KG1 (cell line): ENCODE results near the gene AMH.

Source experiments
- DNase-seq: peaks from one replicate; lab custom pipeline; 2025; lab: John Stamatoyannopoulos, UW

The AMH gene

DNA sequence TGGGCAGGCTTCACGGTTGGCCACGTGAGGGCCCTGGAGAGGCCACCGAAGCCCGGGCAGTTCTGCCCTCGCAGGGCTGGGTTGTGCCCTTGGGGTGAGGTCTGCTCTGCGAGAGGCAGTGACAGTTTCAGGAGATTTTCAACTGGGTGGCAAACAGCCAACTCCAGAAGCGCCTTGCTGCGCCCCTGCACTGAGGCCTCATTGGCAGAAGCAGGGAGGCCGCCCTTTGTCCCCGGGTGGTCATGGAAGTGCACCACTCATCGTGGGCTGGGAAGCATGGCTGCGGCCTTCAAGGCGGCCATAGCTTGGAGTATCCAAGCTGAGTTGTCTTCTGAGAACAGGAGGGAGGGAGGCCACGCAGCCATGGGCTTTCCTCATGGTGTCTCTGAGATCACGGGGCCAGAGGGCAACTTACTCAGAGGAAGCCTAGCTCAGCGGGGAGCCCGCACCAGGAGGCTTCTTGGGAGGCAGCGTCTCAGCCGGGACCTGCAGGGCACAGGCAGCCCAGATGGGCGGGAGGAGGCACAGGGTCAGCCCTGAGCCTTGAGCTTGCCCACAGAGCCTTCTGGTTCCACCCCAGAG is 27.8 kb upstream of the AMH start:
- no peak for DNase-seq

DNA sequence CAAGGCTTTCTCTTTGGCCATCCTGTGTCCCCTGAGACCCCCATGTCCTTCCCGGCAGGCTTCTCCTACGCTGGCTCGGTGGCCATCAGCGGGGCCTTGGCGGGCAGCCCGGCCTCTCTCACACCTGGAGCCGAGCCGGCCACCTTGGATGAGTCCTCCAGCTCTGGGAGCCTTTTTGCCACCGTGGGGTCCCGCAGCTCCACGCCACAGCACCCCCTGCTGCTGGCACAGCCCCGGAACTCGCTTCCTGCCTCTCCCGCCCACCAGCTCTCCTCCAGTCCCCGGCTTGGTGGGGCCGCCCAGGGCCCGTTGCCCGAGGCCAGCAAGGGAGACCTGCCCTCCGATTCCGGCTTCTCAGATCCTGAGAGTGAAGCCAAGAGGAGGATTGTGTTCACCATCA is 27.2 kb upstream of the AMH start:
- no peak for DNase-seq

DNA sequence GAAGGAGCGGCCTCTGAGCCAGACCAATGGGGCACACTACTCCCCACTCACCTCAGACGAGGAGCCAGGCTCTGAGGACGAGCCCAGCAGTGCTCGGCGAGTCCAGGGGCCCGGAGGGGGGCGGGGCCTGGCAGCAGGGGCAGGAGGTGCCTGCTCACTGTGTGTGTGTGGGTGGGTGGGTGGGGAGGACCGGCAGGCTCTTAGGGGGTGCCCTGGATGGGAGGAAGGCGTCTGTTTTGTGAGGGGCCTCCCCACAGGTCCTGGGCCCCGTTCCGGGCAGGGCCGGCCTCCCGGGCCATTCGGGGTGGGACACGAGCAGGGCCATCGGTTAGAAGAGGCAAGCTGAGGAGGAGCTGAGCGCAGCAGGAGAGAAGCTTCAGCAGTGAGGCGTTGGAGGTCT is 25.7 kb upstream of the AMH start:
- no peak for DNase-seq

DNA sequence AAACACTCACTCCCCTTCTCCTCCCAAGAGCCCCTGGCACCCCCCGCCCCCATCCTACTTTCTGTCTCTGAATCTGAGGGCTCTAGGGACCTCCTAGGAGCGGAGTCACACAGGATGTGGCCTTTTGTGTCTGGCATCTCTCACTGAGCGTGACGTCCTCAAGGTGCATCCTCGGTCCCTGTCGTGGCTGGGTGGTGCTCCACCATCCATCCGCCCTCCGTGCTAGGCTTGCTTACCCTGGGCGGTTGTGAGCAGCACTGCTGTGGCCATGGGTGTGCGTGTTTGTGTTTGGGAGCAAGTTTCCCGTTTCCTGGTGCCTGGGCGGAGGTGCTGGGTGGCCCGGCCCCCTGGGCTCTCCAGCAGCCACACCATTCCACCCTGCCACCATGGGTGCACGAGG is 25.2 kb upstream of the AMH start:
- no peak for DNase-seq

DNA sequence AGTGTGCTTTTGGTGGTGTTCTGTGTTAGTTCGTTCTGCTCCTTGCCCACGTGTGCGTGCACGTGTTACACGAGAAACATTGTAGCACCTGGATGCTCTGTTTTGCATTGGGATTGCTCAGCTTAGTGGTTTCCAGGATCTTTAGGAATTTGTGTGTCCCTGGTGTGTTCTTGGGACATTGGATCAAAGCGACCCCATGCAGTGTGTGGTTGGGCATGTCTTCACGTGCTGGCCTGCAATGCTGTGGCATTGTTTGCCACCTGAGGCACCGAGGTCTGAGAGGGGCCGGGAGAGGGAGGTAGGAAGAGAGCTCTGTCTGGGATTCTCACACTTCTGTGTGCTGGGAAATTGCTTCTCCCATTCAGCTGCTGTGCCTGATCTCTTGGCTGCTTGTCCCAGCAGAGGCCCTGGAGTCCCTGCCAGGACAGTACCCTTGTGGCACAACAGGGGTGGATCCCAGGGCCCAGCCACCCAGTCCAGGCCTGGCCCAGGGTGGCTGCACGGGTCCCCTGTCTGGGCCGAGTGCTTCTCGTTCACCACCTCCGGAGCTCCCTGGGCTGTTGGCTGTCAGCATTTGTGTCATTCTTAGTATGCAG is 24.3 kb upstream of the AMH start:
- DNase-seq: no peak

DNA sequence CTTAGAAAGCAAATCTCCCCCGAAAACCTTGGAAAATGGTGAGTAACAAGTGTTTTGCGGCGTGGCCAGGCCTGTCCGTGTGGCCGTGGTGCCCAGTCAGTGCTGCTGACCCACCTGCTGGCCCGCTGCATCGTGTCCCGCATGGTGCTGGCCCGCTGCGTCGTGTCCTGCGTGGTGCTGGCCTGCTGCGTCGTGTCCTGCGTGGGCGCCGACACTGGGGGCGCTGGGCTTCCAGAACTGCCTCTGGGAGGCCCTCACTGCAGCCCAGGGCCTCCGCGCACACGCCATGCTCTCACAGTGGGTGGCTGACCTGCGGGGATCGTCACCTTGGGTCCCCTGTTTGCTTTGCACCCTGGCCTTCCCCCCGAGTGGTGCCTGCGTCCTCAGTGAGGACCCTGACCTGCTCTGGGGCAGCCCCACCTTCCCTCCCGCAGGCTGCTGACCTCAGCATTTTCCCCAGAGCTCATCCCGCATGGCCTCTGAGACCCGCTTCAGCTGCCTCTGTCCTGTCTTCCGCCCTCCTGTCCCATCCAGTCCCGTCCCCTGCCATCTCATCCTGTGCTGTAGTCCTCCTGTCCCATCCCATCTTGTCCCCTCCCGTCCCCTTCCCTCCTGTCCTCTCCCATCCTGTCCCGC is 23.6 kb upstream of the AMH start:
- no peak for DNase-seq

DNA sequence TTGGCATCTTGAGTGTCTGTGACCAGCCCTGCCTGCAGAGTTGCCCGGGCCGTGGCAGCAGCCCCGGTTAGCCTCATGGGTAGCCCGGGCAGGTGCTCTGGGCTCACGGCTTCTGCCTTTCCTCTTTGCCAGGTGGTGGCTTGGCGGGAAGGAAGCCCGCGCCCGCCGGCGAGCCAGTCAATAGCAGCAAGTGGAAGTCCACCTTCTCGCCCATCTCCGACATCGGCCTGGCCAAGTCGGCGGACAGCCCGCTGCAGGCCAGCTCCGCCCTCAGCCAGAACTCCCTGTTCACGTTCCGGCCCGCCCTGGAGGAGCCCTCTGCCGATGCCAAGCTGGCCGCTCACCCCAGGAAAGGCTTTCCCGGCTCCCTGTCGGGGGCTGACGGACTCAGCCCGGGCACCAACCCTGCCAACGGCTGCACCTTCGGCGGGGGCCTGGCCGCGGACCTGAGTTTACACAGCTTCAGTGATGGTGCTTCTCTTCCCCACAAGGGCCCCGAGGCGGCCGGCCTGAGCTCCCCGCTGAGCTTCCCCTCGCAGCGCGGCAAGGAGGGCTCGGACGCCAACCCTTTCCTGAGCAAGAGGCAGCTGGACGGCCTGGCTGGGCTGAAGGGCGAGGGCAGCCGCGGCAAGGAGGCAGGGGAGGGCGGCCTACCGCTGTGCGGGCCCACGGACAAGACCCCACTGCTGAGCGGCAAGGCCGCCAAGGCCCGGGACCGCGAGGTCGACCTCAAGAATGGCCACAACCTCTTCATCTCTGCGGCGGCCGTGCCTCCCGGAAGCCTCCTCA is 22.9 kb upstream of the AMH start:
- DNase-seq: no peak

DNA sequence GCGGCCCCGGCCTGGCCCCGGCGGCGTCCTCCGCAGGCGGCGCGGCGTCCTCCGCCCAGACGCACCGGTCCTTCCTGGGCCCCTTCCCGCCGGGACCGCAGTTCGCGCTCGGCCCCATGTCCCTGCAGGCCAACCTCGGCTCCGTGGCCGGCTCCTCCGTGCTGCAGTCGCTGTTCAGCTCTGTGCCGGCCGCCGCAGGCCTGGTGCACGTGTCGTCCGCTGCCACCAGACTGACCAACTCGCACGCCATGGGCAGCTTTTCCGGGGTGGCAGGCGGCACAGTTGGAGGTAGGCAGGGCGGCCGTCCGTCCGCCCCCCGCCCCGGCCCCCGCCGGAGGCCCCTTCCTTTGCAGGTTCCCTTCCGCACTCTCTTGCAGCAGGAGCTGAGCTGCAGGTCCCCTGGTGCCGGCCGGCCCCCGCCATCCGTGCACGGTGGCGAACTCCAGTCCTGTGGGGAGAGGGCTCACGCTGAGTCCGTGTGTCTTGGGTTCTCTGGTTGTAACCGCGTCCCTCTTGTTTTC is 22.2 kb upstream of the AMH start:
- no peak for DNase-seq

DNA sequence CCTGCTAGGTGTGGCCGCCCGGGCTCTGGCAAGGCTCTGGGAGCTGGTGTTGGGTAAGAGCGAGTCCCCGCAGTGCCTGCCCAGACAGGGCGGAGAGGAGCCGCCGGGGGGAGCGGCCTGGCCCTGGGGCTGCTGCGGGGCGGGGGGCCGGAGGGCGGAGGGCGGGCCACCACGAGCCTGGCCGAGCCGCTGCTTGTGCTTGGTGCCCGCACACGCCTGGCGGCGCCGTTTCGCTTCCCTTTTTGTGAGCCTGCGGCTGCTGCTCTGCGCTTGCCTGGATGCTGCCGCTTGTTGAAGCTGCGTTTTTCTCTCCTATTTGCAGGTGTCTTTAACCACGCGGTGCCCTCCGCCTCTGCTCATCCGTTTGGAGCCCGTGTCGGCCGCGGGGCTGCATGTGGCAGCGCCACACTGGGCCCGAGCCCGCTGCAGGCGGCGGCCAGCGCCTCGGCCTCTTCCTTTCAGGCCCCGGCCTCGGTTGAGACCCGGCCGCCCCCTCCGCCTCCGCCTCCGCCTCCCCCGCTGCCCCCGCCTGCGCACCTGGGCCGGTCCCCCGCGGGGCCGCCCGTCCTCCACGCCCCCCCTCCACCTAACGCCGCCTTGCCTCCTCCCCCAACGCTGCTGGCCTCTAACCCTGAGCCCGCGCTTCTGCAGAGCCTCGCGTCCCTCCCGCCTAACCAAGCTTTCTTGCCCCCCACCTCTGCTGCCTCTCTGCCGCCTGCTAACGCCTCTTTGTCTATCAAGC is 21.5 kb upstream of the AMH start:
- DNase-seq: no peak

DNA sequence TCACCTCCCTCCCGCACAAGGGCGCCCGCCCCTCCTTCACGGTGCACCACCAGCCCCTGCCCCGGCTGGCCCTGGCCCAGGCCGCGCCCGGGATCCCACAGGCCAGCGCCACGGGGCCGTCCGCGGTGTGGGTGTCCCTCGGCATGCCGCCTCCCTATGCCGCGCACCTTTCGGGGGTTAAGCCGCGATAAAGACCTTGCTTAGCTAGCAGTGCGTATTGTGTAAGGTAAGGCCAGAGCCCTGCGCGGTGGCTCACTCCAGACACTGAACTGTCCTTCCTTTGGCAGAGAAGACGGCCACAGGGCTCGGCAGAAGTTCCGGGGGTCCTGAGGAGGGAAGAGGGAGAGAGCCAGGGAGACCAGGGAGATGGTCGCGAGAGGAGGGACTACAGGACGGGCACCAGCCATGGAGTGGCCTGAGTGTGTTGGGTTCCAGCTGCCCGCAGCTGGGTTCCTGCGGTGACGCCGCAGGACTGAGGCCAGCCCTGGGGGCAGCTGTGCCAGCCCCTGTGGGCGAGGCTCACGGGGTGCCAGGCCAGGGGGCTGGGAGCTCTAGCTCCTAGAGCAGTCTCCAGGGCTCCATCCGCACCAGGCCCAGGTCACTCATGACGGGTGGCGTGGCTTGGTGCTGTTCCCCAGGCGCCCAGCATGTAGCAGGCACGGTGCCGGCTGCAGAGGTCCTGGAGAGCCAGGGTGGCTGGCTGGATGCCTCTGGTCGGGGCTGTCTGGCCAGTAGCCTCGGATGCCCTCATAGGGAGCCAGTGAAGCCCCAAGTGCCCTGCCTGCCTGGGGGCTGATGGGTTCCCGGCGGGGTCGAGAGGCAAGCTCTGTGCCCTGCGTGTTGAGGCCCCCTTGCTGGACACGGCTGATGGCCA is 20.7 kb upstream of the AMH start:
- no peak for DNase-seq

DNA sequence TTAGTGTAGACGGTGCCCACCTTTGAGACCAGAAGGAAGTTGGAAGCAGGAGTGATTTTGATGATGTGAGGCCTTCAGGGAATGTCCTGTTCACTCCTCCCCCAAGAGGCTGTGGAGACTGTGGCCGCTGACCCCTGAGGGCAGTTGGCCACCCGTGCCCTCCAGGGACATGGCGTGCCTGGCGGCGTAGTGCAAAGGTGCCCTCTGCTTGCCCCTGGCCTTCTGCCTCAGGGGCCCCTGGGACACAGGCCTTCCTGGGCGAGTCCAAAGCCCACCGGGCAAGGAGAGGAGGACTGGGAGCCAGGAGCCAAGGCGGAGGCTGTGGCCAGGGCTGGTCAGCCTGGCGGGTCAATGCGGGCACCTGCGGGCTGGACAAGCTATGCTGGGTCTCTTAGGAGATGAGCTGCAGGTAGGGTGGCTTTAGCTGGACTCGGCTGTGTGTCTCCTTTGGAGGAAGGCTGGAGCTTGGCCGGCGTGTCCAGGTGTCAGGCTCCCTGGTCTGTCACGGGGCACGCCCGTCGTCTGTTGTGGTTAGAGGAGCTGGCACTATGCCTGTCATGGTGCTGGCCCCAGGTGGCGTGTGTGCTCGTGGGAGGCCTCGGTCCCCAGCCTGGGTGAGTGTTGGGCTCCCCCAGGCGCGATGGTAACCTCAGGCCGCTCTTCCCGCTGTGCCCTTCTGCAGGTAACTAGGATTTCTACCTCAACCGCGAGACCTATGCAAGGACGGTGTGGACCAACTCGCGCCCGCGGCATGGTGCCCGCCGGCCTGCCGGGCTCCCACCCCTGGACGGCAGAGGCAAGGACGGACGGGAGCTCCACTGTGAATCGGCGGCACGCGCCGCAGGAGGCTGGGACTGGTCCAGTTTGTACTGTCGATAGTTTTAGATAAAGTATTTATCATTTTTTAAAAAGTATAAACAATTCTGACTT is 19.8 kb upstream of the AMH start:
- no peak for DNase-seq

DNA sequence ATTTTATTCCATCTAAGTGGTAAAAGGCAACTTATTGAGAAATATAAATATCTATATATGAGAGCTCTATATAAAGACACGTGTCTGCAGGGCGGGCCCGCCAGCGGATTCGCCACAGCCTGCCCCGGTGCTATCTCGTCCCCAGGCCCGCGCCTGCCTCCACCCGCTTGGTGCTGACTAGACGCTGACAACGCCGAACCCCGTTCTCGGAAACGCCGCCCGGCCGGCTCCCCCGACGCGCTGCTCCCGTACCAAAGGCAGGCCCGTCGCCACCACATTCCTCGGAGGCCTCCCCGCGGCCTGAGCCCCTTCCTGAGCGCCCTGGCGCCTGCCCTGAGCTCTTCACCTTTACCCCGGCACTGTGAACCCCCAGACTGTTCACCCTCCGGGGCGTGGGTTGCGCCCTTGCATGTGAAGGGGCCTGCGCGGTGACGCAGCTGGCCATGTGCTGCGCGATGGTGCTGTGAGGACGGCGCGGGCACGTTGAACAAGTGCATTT is 19.0 kb upstream of the AMH start:
- no peak for DNase-seq

DNA sequence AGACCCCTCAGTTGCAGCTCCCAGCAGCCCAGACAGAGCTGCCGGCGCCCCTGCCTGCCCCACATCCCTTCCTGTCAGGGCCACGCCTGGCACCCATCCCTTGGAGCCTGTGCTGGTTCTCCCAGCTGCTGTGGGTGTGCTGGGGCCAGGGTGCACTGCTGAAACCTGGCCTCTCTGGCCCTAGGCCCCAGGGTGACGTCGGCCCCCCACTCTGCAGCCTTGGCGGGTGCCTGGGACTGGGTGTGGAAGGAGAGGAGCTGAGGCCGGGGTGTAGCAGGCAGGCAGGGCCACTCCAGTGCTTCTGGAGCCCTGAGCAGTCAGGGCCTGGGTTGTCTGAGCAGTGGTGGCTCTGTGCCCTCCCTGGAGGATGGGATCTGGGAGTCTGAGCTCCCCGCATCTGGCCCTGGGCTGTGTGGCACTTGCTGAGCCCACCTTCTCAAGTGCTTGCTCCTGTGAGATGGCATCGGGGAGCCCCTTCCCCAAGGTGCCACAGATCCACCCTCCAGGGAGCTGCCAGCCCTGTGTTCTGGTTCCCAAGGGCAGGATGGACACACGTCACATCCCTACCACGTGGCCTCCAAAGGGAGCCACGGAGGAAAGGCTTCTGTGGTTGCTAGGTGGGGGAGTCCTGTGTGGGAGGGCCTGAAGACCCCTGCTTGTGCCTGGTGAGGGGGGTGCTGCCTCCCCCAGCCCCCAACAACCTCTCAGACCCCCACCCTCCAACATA is 18.2 kb upstream of the AMH start:
- DNase-seq: no peak

DNA sequence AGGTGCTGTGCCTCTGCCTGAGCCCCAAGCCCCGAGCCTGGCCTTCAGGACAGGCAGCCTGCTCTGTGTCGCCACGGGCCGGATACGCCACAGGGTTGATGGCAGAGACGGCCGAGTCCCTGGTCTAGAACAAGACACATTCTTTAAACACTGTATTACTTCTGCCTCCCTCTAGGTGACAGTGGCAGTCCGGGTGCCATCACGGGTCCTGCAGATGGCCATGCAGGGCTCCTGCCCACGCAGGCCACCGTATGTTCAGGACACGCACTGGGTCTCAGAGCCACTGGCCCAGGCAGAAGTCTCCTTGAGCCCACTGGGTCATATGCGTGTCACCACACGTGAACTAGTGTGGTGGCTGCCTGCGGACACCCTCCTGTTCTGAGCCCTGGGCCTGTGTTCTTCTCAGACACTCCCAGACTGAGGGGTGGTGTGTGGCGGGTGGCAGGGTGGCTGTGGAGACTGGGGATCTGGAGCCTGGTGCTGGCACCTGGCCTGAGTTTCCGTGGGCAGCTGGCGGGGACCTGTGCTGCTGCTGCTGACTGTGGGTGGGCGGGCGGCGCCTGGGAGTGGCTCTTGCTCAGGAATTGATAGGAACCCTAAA is 17.4 kb upstream of the AMH start:
- no peak for DNase-seq

DNA sequence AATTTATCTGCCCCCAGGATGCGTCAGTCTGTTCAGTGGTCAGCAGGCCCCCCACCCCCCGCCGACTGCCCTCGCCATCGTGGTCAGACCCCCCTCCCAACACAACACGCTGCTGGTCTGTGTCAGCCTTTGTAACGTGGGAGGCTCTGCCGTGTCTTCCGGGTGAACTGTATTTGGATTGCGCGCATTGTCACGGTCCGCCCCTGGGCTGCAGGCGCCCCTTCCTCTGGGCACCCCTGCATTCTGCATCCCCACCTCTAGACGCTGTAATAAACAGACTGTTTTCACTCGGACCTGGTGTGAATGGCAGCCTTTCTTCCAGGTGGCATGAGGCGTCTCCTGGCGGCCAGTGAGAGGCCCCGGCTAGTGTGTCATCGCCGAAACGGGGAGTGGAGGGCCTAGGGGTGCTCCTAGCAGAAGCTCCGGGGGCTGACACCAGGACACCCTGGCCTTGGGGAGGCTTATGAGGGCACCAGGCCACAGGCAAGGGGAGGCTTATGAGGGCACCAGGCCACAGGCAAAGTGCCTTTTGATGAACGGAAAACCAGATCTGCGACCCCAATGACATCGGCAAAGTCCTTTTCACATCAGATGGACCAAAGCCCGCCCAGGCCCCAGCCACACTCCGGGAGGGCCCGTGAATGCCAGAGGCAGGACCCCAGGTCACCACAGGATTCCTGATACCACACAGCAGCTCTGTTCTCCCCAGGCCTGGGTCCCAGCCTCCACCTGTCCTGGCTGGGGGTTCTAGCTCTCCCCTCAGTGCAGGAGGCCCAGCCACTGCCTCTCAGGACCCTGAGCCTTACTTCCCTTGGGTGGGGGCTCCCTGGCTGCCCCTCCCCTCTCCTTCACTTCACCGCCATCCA is 16.6 kb upstream of the AMH start:
- no peak for DNase-seq

DNA sequence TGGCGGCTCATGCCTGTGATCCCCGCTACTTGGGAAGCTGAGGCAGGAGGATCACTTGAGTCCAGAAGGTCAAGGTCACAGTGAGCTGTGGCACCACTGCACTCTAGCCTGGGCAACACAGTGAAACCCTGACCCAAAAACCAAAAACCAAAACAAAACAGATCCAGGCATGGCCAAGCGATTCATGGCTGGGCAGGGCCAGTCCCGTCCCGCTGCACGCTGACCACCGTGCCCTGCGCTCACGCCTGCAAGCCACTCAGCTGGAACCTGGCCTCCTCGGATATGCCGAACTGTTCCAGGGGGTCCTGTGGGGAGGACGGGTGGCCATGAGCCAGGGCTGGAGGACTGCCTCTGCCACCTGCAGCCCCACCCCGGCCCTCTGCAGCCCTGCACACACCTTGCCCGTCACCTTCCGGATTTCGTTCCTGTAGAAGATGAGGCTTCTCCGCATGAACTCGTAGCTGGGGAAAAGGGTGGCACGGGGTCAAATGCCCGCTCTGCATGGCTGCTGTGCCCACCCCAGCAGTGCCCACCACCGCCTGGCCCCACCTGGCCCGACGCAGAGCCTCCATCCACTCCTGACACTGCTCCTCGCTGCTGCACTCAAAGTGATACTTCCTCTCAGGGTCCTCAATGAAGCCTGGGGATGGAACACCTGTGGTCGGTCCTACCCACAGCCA is 15.4 kb upstream of the AMH start:
- no peak for DNase-seq

DNA sequence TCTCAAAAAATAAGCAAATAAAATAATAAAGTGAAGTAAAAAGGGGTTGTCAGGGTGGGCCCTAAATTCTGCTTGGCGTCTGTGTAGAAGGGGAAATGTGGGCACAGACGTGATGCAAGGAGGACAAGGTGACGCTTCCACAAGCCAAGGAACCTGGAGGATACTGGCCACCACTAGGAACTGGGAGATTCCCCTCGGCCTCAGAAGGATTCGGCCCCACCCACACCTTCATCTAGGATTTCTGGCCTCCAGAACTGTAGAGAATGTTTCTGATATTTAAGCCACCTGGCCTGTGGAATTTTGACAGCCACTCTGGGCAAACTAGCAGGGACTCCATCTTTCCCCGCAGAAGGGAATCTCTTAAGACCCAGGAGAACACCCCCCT is 14.1 kb upstream of the AMH start:
- no peak for DNase-seq
